ENCODE results near the gene ECEL1. TPM values are rescaled to one million over a fixed set of nuclear protein-coding genes. Genes with fewer than 3 reads are reported as not detected.
A peak's percentile ranks its signal among the peaks of the same experiment; 100 is the strongest.

The ECEL1 gene
- total and polyA plus RNA-seq, 2 experiments from 2014 or later, result 6.7 to 17.5 TPM

GRCh38 chr2:232489516-232490220 is 2.0 kb upstream of the ECEL1 start:
- Histone ChIP-seq H3K4me2 (peak overlapping the region; percentile 55), H4K20me1 (replicated peaks; ENCODE audit: insufficient read depth) (no peaks in the 10 kb centered on the region), H3K27me3 (ENCODE audit: insufficient read depth) (peaks cover 53% of the 10 kb centered on the region), H3K9me2 (ENCODE audit: insufficient read depth) (no peaks in the 10 kb centered on the region), H2AFZ (no peak overlapping the region), H3K27ac (ENCODE audit: low read depth) (no peak overlapping the region), H3K4me3 (no peak overlapping the region), H3F3A (replicated peaks; ENCODE audit: low read depth) (0 out of 2 replicates have a peak, but pooled peaks cover 5% of the 10 kb centered on the region), H3K79me2 (replicated peaks; ENCODE audit: insufficient read depth) (no peaks in the 10 kb centered on the region), H3K4me1 (ENCODE audit: insufficient read depth) (peaks cover 19% of the 10 kb centered on the region), H3K36me3 (ENCODE audit: insufficient read depth) (no peaks in the 10 kb centered on the region)
- no peak overlapping the region; the same call in 2 of the 3 replicates for H3K4me3 Mint-ChIP-seq
- H3K27me3 Mint-ChIP-seq (ENCODE audit: insufficient read depth, low read depth, poor library complexity), result peaks cover 61% of the 10 kb centered on the region
- no peaks in the 10 kb centered on the region; the same call in 2 of the 3 replicates for H3K36me3 Mint-ChIP-seq (ENCODE audit: low read depth)
- peaks cover 37% of the 10 kb centered on the region for H3K4me1 Mint-ChIP-seq
- H3K9me3 Mint-ChIP-seq, result no peaks in the 10 kb centered on the region
- no peak overlapping the region for H3K27ac Mint-ChIP-seq
- TF ChIP-seq POLR2AphosphoS5 (IDR thresholded peaks at IDR 0.05; ENCODE audit: low read depth), result no peak
- TF ChIP-seq EZH2phosphoT487 (IDR thresholded peaks at IDR 0.05; ENCODE audit: unreplicated experiment), result no peak
- TF ChIP-seq JUNB (IDR thresholded peaks at IDR 0.05; ENCODE audit: unreplicated experiment), result no peak
- TF ChIP-seq CREB1 (CRISPR knock-in tag; IDR thresholded peaks at IDR 0.05; ENCODE audit: low read depth), result no peak
- no peak for TF ChIP-seq NANOG (IDR thresholded peaks at IDR 0.05; ENCODE audit: borderline replicate concordance)
- ATAC-seq (peak; percentile 11), DNase-seq (ENCODE audit: low spot score) (no peak)

- Histone ChIP-seq H4K20me1 (replicated peaks; ENCODE audit: insufficient read depth) (no peaks in the 10 kb centered on the region), H3K4me3 (peak overlapping the region; percentile 62), H3K4me1 (ENCODE audit: insufficient read depth) (peaks cover 19% of the 10 kb centered on the region), H2AFZ (no peak overlapping the region), H3K9me2 (ENCODE audit: insufficient read depth) (no peaks in the 10 kb centered on the region), H3K79me2 (replicated peaks; ENCODE audit: insufficient read depth) (no peaks in the 10 kb centered on the region), H3K27me3 (ENCODE audit: insufficient read depth) (peaks cover 61% of the 10 kb centered on the region), H3F3A (replicated peaks; ENCODE audit: low read depth) (0 out of 2 replicates have a peak, but pooled peaks cover 5% of the 10 kb centered on the region), H3K36me3 (ENCODE audit: insufficient read depth) (no peaks in the 10 kb centered on the region), H3K27ac (ENCODE audit: low read depth) (no peak overlapping the region), H3K4me2 (no peak overlapping the region)
- Mint-ChIP-seq H3K27ac (no peak overlapping the region), H3K9me3 (no peaks in the 10 kb centered on the region), H3K36me3 (ENCODE audit: low read depth) (no peaks in the 10 kb centered on the region; the same call in 2 of the 3 replicates), H3K4me1 (peaks cover 33% of the 10 kb centered on the region), H3K27me3 (ENCODE audit: insufficient read depth, low read depth, poor library complexity) (peaks cover 70% of the 10 kb centered on the region), H3K4me3 (peak overlapping the region; percentile 28)
- TF ChIP-seq EZH2 (IDR thresholded peaks at IDR 0.05; ENCODE audit: low read depth, unreplicated experiment) (peak; percentile 27), ZNF462 (CRISPR knock-in tag; IDR thresholded peaks at IDR 0.05) (no peak)
- ATAC-seq (no peak), DNase-seq (ENCODE audit: low spot score) (no peak)
Observed at GRCh38 chr2:232488721-232489300, 1.2 kb upstream of the ECEL1 start.
